IMR-90 (cell line): ENCODE results near the gene ELL. TPM values are rescaled to one million over a fixed set of nuclear protein-coding genes. Genes with fewer than 3 reads are reported as not detected.

ENCODE experiments used
- ATAC-seq: fragments of 200-7000 bp; cut with Tn5 transposase; 2 replicates; pipeline ENCODE4 v1.9.1; 2020; ENCODE audit warnings: low read depth, mild to moderate bottlenecking, moderate library complexity
- BruUV-seq: library from RNA; stranded (reverse); fragments of 400-500 nt; replicated peaks from 2 replicates; lab custom pipeline; 2021; lab: Mats Ljungman, UMichigan
- CTCF ChIA-PET: fragments of 300-600 bp; formaldehyde crosslinking; extraction: SDS; loops from one replicate; lab custom pipeline; 2021; ENCODE audit warnings: antibody characterized with exemption; lab: Yijun Ruan, JAX
- POLR2A ChIA-PET: fragments of 300-600 bp; sonication (Branson Sonifier 250); formaldehyde crosslinking; loops from one replicate; lab custom pipeline; 2022; ENCODE audit warnings: antibody characterized with exemption; ENCODE audit not compliant: unreplicated experiment; lab: Charles Lee
- DNase-seq: peaks from one replicate; pipeline ENCODE4 v3.0.0; 2013
- H2AFZ ChIP-seq: replicated peaks from 2 replicates; pipeline ENCODE3; 2013; ENCODE audit warnings: low read length, mild to moderate bottlenecking; ENCODE audit not compliant: poor library complexity
- H2AK5ac ChIP-seq: 2 replicates; pipeline ENCODE4 v1.6.1; 2013; ENCODE audit warnings: low read depth, low read length, inconsistent platforms
- H2AK9ac ChIP-seq: replicated peaks from 2 replicates; pipeline ENCODE3; 2013; ENCODE audit warnings: mild to moderate bottlenecking, low read depth, low read length, moderate library complexity; ENCODE audit not compliant: poor library complexity
- H2BK120ac ChIP-seq: 2 replicates; pipeline ENCODE4 v1.6.1; 2013; ENCODE audit warnings: low read depth, low read length, inconsistent platforms
- H2BK15ac ChIP-seq: 3 replicates; pipeline ENCODE4 v1.6.1; 2013; ENCODE audit warnings: low read depth, low read length, inconsistent platforms
- H2BK20ac ChIP-seq: 2 replicates; pipeline ENCODE4 v1.6.1; 2013; ENCODE audit warnings: low read depth, mild to moderate bottlenecking, inconsistent platforms, low read length, moderate library complexity
- H2BK5ac ChIP-seq: 2 replicates; pipeline ENCODE4 v1.6.1; 2013; ENCODE audit warnings: mild to moderate bottlenecking, low read depth, low read length, inconsistent platforms; ENCODE audit not compliant: poor library complexity, severe bottlenecking
- H3K14ac ChIP-seq: replicated peaks from 2 replicates; pipeline ENCODE4 v1.6.1; 2013; ENCODE audit warnings: low read depth, low read length, inconsistent platforms
- H3K18ac ChIP-seq: 2 replicates; pipeline ENCODE4 v1.6.1; 2013; ENCODE audit warnings: low read depth, low read length, control low read depth
- H3K23ac ChIP-seq: 2 replicates; pipeline ENCODE4 v1.6.1; 2013; ENCODE audit warnings: low read depth, low read length, inconsistent platforms
- H3K27ac ChIP-seq: 2 replicates; pipeline ENCODE4 v1.5.1; 2013; ENCODE audit warnings: mild to moderate bottlenecking, control low read depth, low read length; ENCODE audit not compliant: insufficient read depth
- H3K27me3 ChIP-seq: 2 replicates; pipeline ENCODE4 v1.6.1; 2013; ENCODE audit warnings: low read length; ENCODE audit not compliant: control insufficient read depth, insufficient read depth
- H3K36me3 ChIP-seq: 2 replicates; pipeline ENCODE4 v1.6.1; 2013; ENCODE audit warnings: low read length, mixed read lengths; ENCODE audit not compliant: control insufficient read depth, insufficient read depth
- H3K4ac ChIP-seq: 2 replicates; pipeline ENCODE4 v1.6.1; 2013; ENCODE audit warnings: low read depth, low read length, inconsistent platforms
- H3K4me1 ChIP-seq: 2 replicates; pipeline ENCODE4 v1.6.1; 2013; ENCODE audit warnings: low read length, mixed read lengths; ENCODE audit not compliant: control insufficient read depth, insufficient read depth
- H3K4me2 ChIP-seq: 2 replicates; pipeline ENCODE4 v1.6.1; 2013; ENCODE audit warnings: low read depth, mild to moderate bottlenecking, control low read depth, low read length, moderate library complexity
- H3K4me3 ChIP-seq: 2 replicates; pipeline ENCODE4 v1.5.1; 2013; ENCODE audit warnings: low read depth, mild to moderate bottlenecking, control low read depth, low read length, moderate library complexity; ENCODE audit not compliant: insufficient read depth
- H3K56ac ChIP-seq: 2 replicates; pipeline ENCODE4 v1.6.1; 2013; ENCODE audit warnings: low read length, inconsistent platforms; ENCODE audit not compliant: insufficient read depth; ENCODE audit errors: extremely low read depth
- H3K79me1 ChIP-seq, 2 experiments: 2 replicates each; pipeline ENCODE4 v1.6.1; 2013; ENCODE audit warnings: low read length in 2 of 2, inconsistent platforms in 1 of 2, low read depth in 1 of 2
- H3K9ac ChIP-seq: 2 replicates; pipeline ENCODE4 v1.6.1; 2013; ENCODE audit warnings: low read depth, low read length, control low read depth
- H3K9me1 ChIP-seq: 2 replicates; pipeline ENCODE4 v1.6.1; 2013; ENCODE audit warnings: low read length, inconsistent platforms; ENCODE audit not compliant: insufficient read depth
- H3K9me3 ChIP-seq: 2 replicates; pipeline ENCODE4 v1.6.1; 2013; ENCODE audit warnings: low read length; ENCODE audit not compliant: control insufficient read depth, insufficient read depth
- H4K20me1 ChIP-seq: 2 replicates; pipeline ENCODE4 v1.6.1; 2013; ENCODE audit warnings: low read length, inconsistent platforms; ENCODE audit not compliant: insufficient read depth
- H4K5ac ChIP-seq: 2 replicates; pipeline ENCODE4 v1.6.1; 2013; ENCODE audit warnings: mild to moderate bottlenecking, low read depth, low read length, control low read depth
- H4K8ac ChIP-seq, 2 experiments: 2 replicates each; pipeline ENCODE4 v1.6.1; 2013; ENCODE audit warnings: low read depth in 2 of 2, low read length in 2 of 2, control low read depth in 1 of 2, inconsistent platforms in 1 of 2
- H4K91ac ChIP-seq: 2 replicates; pipeline ENCODE4 v1.6.1; 2013; ENCODE audit warnings: low read depth, low read length, inconsistent platforms; ENCODE audit not compliant: insufficient read depth
- BHLHE40 ChIP-seq: fragments of 150-350 bp; IDR thresholded peaks from 2 replicates; pipeline ENCODE4 v1.6.1; 2016; ENCODE audit warnings: mild to moderate bottlenecking, low read depth, low read length
- CEBPB ChIP-seq: IDR thresholded peaks from 2 replicates; pipeline ENCODE4 v1.6.1; 2012; ENCODE audit warnings: low read depth, low read length, improper control_type of control experiment
- CHD1 ChIP-seq: IDR thresholded peaks from 2 replicates; pipeline ENCODE4 v1.6.1; 2012; ENCODE audit warnings: low read depth, low read length, improper control_type of control experiment
- FOS ChIP-seq: fragments of 150-350 bp; IDR thresholded peaks from 2 replicates; pipeline ENCODE4 v1.6.1; 2016; ENCODE audit warnings: low read depth, low read length
- MAFK ChIP-seq: IDR thresholded peaks from 2 replicates; pipeline ENCODE4 v1.6.1; 2012; ENCODE audit warnings: low read depth, low read length, improper control_type of control experiment
- MXI1 ChIP-seq: IDR thresholded peaks from 2 replicates; pipeline ENCODE4 v1.6.1; 2012; ENCODE audit warnings: low read depth, mild to moderate bottlenecking, low read length, moderate library complexity, borderline replicate concordance
- RAD21 ChIP-seq: IDR thresholded peaks from 2 replicates; pipeline ENCODE4 v1.6.1; 2012; ENCODE audit warnings: low read length, improper control_type of control experiment
- RFX5 ChIP-seq: IDR thresholded peaks from 2 replicates; pipeline ENCODE4 v1.8.0; 2012; ENCODE audit warnings: low read depth, mild to moderate bottlenecking, low read length, moderate library complexity
- SMC3 ChIP-seq: fragments of 150-350 bp; IDR thresholded peaks from 2 replicates; pipeline ENCODE4 v1.6.1; 2016; ENCODE audit warnings: low read depth, mild to moderate bottlenecking, antibody characterized with exemption, low read length, moderate library complexity
- USF2 ChIP-seq: fragments of 150-350 bp; IDR thresholded peaks from 2 replicates; pipeline ENCODE4 v1.6.1; 2017; ENCODE audit warnings: mild to moderate bottlenecking, antibody characterized with exemption, low read length, low read depth
- WGBS, 2 experiments: methylation state at CpG; one replicate each; pipeline versions ENCODE4 v1.1.5 to v1.1.7; 2013; ENCODE audit warnings: missing lambda C conversion rate in 2 of 2; ENCODE audit not compliant: insufficient read length in 1 of 2; ENCODE audit errors: extremely low coverage in 2 of 2; 5-methylcytosine and 5-hydroxymethylcytosine counted together
- dilution Hi-C: fragments of 300-500 bp; cut with HindIII; formaldehyde crosslinking; loops from one replicate; pipeline ENCODE4 v1.14.3; 2018; ENCODE audit warnings: low sequenced_read_pairs; ENCODE audit not compliant: unreplicated experiment
- in situ Hi-C: fragments of 300-500 bp; cut with MboI; formaldehyde crosslinking; loops from 3 replicates; pipeline ENCODE4 v1.14.3; 2019; ENCODE audit warnings: low sequenced_read_pairs, inconsistent platforms, mixed read lengths
- intact Hi-C: fragments of 100-400 bp; cut with micrococcal nuclease; formaldehyde crosslinking; loops from 2 replicates; pipeline ENCODE4 v1.10.0; 2022
- polyA plus RNA-seq, 3 experiments: library from polyadenylated mRNA; depleted of rRNA; stranded (reverse); fragments of >200 nt; gene quantifications; 2 replicates each; pipeline ENCODE4 v1.2.3, GENCODE V29; 2012; ENCODE audit warnings: low replicate concordance in 1 of 3
- total RNA-seq: library from RNA; depleted of rRNA; stranded (reverse); fragments of >200 nt; gene quantifications from 2 replicates; pipeline ENCODE4 v1.2.3, GENCODE V29; 2012

ELL gene
- total and polyA plus RNA-seq, 2 of the 4 experiments (the other 2 are of a cell fraction): 6.3 to 13.1 TPM

GRCh38 chr19:18506101-18506930, 15.6 kb downstream of the ELL start:
- ATAC-seq: no peak
- Histone ChIP-seq H2BK20ac (no peak overlapping the region), H3K27me3 (no peaks in the 10 kb centered on the region), H3K9me3 (no peaks in the 10 kb centered on the region), H3K79me1 (peaks cover 10 to 96% of the 10 kb centered on the region in 2 experiments), H3K36me3 (no peaks in the 10 kb centered on the region), H3K23ac (no peak overlapping the region), H2BK120ac (no peak overlapping the region), H2BK5ac (no peak overlapping the region), H2AK9ac (no peak overlapping the region), H4K8ac (no peak overlapping the region), H3K9me1 (peaks cover 46% of the 10 kb centered on the region), H3K18ac (no peak overlapping the region), H2AFZ (no peak overlapping the region), H3K9ac (no peak overlapping the region), H2AK5ac (no peak overlapping the region; the same call in 1 of the 2 replicates), H2BK15ac (no peak overlapping the region), H3K14ac (no peak overlapping the region), H4K5ac (no peak overlapping the region), H3K56ac (no peak overlapping the region), H4K91ac (no peak overlapping the region), H3K4me3 (no peak overlapping the region), H3K4ac (no peak overlapping the region), H3K4me1 (peaks cover 29% of the 10 kb centered on the region), H3K27ac (no peak overlapping the region), H4K20me1 (peaks cover 97% of the 10 kb centered on the region), H3K4me2 (no peak overlapping the region)
- ChIA-PET CTCF (no interaction called here), POLR2A (no interaction called here)
- no peak for DNase-seq
- no peak for TF ChIP-seq FOS
- TF ChIP-seq SMC3: no peak
- no peak for TF ChIP-seq MAFK
- no peak for TF ChIP-seq USF2
- no peak for TF ChIP-seq RFX5
- no peak for TF ChIP-seq CEBPB
- TF ChIP-seq MXI1: no peak
- TF ChIP-seq CHD1: no peak
- no peak for TF ChIP-seq BHLHE40
- TF ChIP-seq RAD21: no peak
- in situ Hi-C loops (no loop called here), intact Hi-C loops (no loop called here), dilution Hi-C loops (no loop called here)
- 89% methylated on average over 8 of the region's 19 CpGs; no CpG with 5 or more reads in 1 of the 2 experiments for WGBS, 2 experiments
- no TSS peak for BruUV-seq
